ENCODE measurements around the gene DCST2. TPM values are rescaled to one million over a fixed set of nuclear protein-coding genes. Genes with fewer than 3 reads are reported as not detected.

The DCST2 gene
- total and polyA plus RNA-seq, 11 donors: 0.14 to 0.65 (median 0.35) TPM; not detected in 1

DNA sequence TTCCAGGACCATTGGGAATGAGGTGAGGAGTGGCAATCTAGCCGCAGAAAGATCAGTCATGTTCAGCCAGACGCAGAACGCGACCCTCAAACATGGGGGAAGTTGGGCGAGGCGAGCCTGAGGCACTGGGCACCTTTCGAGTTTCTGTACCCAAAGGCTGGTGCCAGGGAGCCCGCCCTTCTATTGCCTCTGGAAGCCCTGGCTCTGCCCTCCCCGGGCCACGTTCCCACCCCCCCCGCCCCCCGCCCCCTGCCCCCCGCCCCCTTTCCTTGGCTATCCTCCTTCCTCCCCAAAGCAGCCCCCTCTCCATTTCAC is 33.2 kb downstream of the DCST2 start:
- Histone ChIP-seq H3K27me3 (no peaks in the 10 kb centered on the region), H3K36me3 (no peaks in the 10 kb centered on the region), H3K27ac (peak overlapping the region; percentile 77 to 98 (median 95)), H3K4me1 (peaks cover 0 to 58% (median 29%) of the 10 kb centered on the region in 12 donors), H3K9me3 (no peaks in the 10 kb centered on the region), H3K4me3 (peak overlapping the region; percentile 5 to 96 (median 82))
- peak in 1 of 5 donors; percentile 66 for DNase-seq
- intact Hi-C loops (cut with DNase I): loop anchor here in 6 of 10 donors (2.0 to 5.0 kb wide), 6 partner anchors 18 to 52 kb away; partner anchors contain the start of genes ADAM15 (in 4 of the 6), CKS1B (in 1 of the 6), FLAD1 (in 1 of the 6) and PYGO2 (in 1 of the 6)
- no peak for ATAC-seq
- 0 to 2% (median 1%) methylated on average over 11 to 13 of the region's 13 CpGs for WGBS, 4 donors
- TF ChIP-seq POLR2A (IDR thresholded peaks at IDR 0.05) (no peak), CTCF (IDR thresholded peaks at IDR 0.05) (no peak)

GRCh38 chr1:154999571-155000410 is 33.8 kb downstream of the DCST2 start:
- 1 to 2% (median 1%) methylated on average over 35 to 50 of the region's 50 CpGs for WGBS, 4 donors
- no peaks in the 10 kb centered on the region for H3K9me3 ChIP-seq
- no peaks in the 10 kb centered on the region for H3K36me3 ChIP-seq
- peak overlapping the region; percentile 77 to 98 (median 95) for H3K27ac ChIP-seq
- peaks cover 0 to 53% (median 24%) of the 10 kb centered on the region in 12 donors for H3K4me1 ChIP-seq
- intact Hi-C loops (cut with DNase I): loop anchor here in 9 of 10 donors (1.0 to 5.0 kb wide), 8 partner anchors 15 to 53 kb away; partner anchors contain the start of genes PYGO2 (in 8 of the 9), ADAM15 (in 4 of the 9), CKS1B (in 1 of the 9) and FLAD1 (in 1 of the 9)
- H3K4me3 ChIP-seq: peak overlapping the region; percentile 5 to 96 (median 82)
- ATAC-seq (no peak), DNase-seq (peak in 3 of 5 donors; percentile 30 to 39 (median 35))
- no peaks in the 10 kb centered on the region for H3K27me3 ChIP-seq
- TF ChIP-seq POLR2A (IDR thresholded peaks at IDR 0.05): no peak
- no peak for TF ChIP-seq CTCF (IDR thresholded peaks at IDR 0.05)

- TF ChIP-seq POLR2A (IDR thresholded peaks at IDR 0.05) (no peak), CTCF (IDR thresholded peaks at IDR 0.05) (peak; percentile 69 to 92 (median 80))
- peak overlapping the region in 11 of 12 donors; percentile 22 to 96 (median 83) for H3K4me3 ChIP-seq
- peak overlapping the region in 9 of 12 donors; percentile 25 to 98 (median 95) for H3K27ac ChIP-seq
- no peaks in the 10 kb centered on the region for H3K27me3 ChIP-seq
- H3K4me1 ChIP-seq: peaks cover 0 to 45% (median 17%) of the 10 kb centered on the region in 12 donors
- no peaks in the 10 kb centered on the region for H3K9me3 ChIP-seq
- peak; percentile 63 to 82 (median 79) for DNase-seq
- 12 to 17% (median 14%) methylated on average over 30 to 40 of the region's 40 CpGs for WGBS, 4 donors
- intact Hi-C loops (cut with DNase I): loop anchor here in 7 of 10 donors (1.0 to 5.0 kb wide), 3 partner anchors 14 to 38 kb away; partner anchors contain the start of gene PYGO2 (in 7 of the 7)
- H3K36me3 ChIP-seq: no peaks in the 10 kb centered on the region
- ATAC-seq: no peak
Measured at GRCh38 chr1:154998818-154999570, 34.6 kb downstream of the DCST2 start.

All from heart left ventricle (tissue), 16 donors.